Mesendoderm (in vitro differentiated cells): ENCODE measurements around the gene DNASE1L1.

Experiments
- DNase-seq: peaks from one replicate; pipeline ENCODE4 v3.0.0; 2013
- H2AK5ac ChIP-seq: 2 replicates; pipeline ENCODE4 v1.6.1; 2013; ENCODE audit warnings: low read length, inconsistent platforms
- H2BK120ac ChIP-seq: 2 replicates; pipeline ENCODE4 v1.6.1; 2013; ENCODE audit warnings: low read depth, mild to moderate bottlenecking, low read length, moderate library complexity, mixed read lengths
- H2BK15ac ChIP-seq: replicated peaks from 2 replicates; pipeline ENCODE4 v1.6.1; 2013; ENCODE audit warnings: low read depth, mild to moderate bottlenecking, moderate library complexity
- H2BK5ac ChIP-seq: 2 replicates; pipeline ENCODE4 v1.6.1; 2013; ENCODE audit warnings: low read length, inconsistent platforms
- H3K18ac ChIP-seq: 2 replicates; pipeline ENCODE4 v1.6.1; 2013; ENCODE audit warnings: mild to moderate bottlenecking, low read length, mixed read lengths
- H3K23ac ChIP-seq: one replicate; pipeline ENCODE4 v1.6.1; 2013; ENCODE audit warnings: low read length
- H3K27ac ChIP-seq: 2 replicates; pipeline ENCODE4 v1.5.1; 2013; ENCODE audit warnings: low read depth, mild to moderate bottlenecking, inconsistent platforms, low read length, moderate library complexity
- H3K27me3 ChIP-seq: 2 replicates; pipeline ENCODE4 v1.6.1; 2013; ENCODE audit warnings: low read length, control low read depth, mild to moderate bottlenecking, inconsistent platforms; ENCODE audit not compliant: insufficient read depth, poor library complexity
- H3K36me3 ChIP-seq: 2 replicates; pipeline ENCODE4 v1.6.1; 2013; ENCODE audit warnings: low read length, inconsistent platforms; ENCODE audit not compliant: control insufficient read depth, insufficient read depth
- H3K4ac ChIP-seq: one replicate; pipeline ENCODE4 v1.6.1; 2013; ENCODE audit warnings: low read depth, mild to moderate bottlenecking, low read length, moderate library complexity
- H3K4me1 ChIP-seq: 2 replicates; pipeline ENCODE4 v1.6.1; 2013; ENCODE audit warnings: low read depth, low read length, inconsistent platforms; ENCODE audit not compliant: control insufficient read depth
- H3K4me2 ChIP-seq: 2 replicates; pipeline ENCODE4 v1.6.1; 2013; ENCODE audit warnings: low read length
- H3K4me3 ChIP-seq: 2 replicates; pipeline ENCODE4 v1.5.1; 2013; ENCODE audit warnings: mild to moderate bottlenecking, low read length
- H3K56ac ChIP-seq: one replicate; pipeline ENCODE4 v1.6.1; 2013; ENCODE audit warnings: low read length
- H3K79me1 ChIP-seq: 2 replicates; pipeline ENCODE4 v1.6.1; 2013; ENCODE audit warnings: low read length, inconsistent platforms
- H3K79me2 ChIP-seq: 2 replicates; pipeline ENCODE4 v1.6.1; 2013; ENCODE audit warnings: mild to moderate bottlenecking, low read length; ENCODE audit not compliant: control insufficient read depth, insufficient read depth
- H3K9ac ChIP-seq: 2 replicates; pipeline ENCODE4 v1.6.1; 2013; ENCODE audit warnings: low read length, inconsistent platforms
- H4K5ac ChIP-seq: one replicate; pipeline ENCODE4 v1.6.1; 2013; ENCODE audit warnings: low read length
- H4K8ac ChIP-seq: one replicate; pipeline ENCODE4 v1.6.1; 2013; ENCODE audit warnings: low read depth, mild to moderate bottlenecking, control low read depth, low read length, moderate library complexity
- WGBS: extraction: QIAGEN DNeasy Blood & Tissue Kit; methylation state at CpG from one replicate; pipeline ENCODE4 v1.1.7; 2013; ENCODE audit warnings: low lambda C conversion rate, missing lambda C conversion rate; ENCODE audit not compliant: insufficient coverage; ENCODE audit errors: extremely low coverage; 5-methylcytosine and 5-hydroxymethylcytosine counted together

The DNASE1L1 gene

GRCh38 chrX:154367474-154368308, 41.4 kb downstream of the DNASE1L1 start:
- Histone ChIP-seq H3K4me3 (no peak overlapping the region), H2BK5ac (no peak overlapping the region), H2BK120ac (no peak overlapping the region), H3K27me3 (no peaks in the 10 kb centered on the region), H2BK15ac (no peak overlapping the region), H3K27ac (no peak overlapping the region), H3K79me1 (peaks cover 2% of the 10 kb centered on the region), H3K4ac (no peak overlapping the region), H3K56ac (peak overlapping the region; percentile 60), H4K5ac (no peak overlapping the region), H3K9ac (peak overlapping the region; percentile 92), H3K36me3 (peaks cover 16% of the 10 kb centered on the region), H4K8ac (no peak overlapping the region), H3K79me2 (peaks cover 47% of the 10 kb centered on the region), H3K4me1 (no peaks in the 10 kb centered on the region), H3K23ac (no peak overlapping the region), H3K18ac (no peak overlapping the region), H2AK5ac (no peak overlapping the region), H3K4me2 (no peak overlapping the region)
- no CpG with 5 or more reads among the region's 31 CpGs for WGBS
- DNase-seq, result no peak

GRCh38 chrX:154366666-154367055, 42.4 kb downstream of the DNASE1L1 start:
- no peak overlapping the region for H4K8ac ChIP-seq
- H2AK5ac ChIP-seq, result no peak overlapping the region
- no peak overlapping the region for H3K56ac ChIP-seq
- WGBS, result no CpG with 5 or more reads among the region's 11 CpGs
- no peak overlapping the region for H3K4ac ChIP-seq
- no peak overlapping the region for H2BK5ac ChIP-seq
- no peaks in the 10 kb centered on the region for H3K27me3 ChIP-seq
- H3K27ac ChIP-seq, result no peak overlapping the region
- no peak overlapping the region for H3K18ac ChIP-seq
- no peak overlapping the region for H3K23ac ChIP-seq
- H3K79me1 ChIP-seq, result peaks cover 4% of the 10 kb centered on the region
- H2BK120ac ChIP-seq, result no peak overlapping the region
- no peak overlapping the region for H3K4me2 ChIP-seq
- no peaks in the 10 kb centered on the region for H3K4me1 ChIP-seq
- peaks cover 47% of the 10 kb centered on the region for H3K79me2 ChIP-seq
- no peak overlapping the region for H3K9ac ChIP-seq
- no peak overlapping the region for H3K4me3 ChIP-seq
- DNase-seq, result no peak
- no peak overlapping the region for H4K5ac ChIP-seq
- no peak overlapping the region for H2BK15ac ChIP-seq
- H3K36me3 ChIP-seq, result peaks cover 23% of the 10 kb centered on the region

GRCh38 chrX:154365997-154366665, 42.9 kb downstream of the DNASE1L1 start:
- Histone ChIP-seq H3K4ac (no peak overlapping the region), H3K9ac (no peak overlapping the region), H3K27ac (no peak overlapping the region), H3K4me3 (no peak overlapping the region), H3K4me2 (no peak overlapping the region), H3K79me2 (peaks cover 47% of the 10 kb centered on the region), H3K27me3 (no peaks in the 10 kb centered on the region), H3K18ac (no peak overlapping the region), H4K5ac (no peak overlapping the region), H3K56ac (no peak overlapping the region), H2BK15ac (no peak overlapping the region), H3K79me1 (peaks cover 4% of the 10 kb centered on the region), H3K36me3 (peaks cover 28% of the 10 kb centered on the region), H3K23ac (no peak overlapping the region), H3K4me1 (no peaks in the 10 kb centered on the region), H4K8ac (no peak overlapping the region), H2AK5ac (no peak overlapping the region), H2BK120ac (no peak overlapping the region), H2BK5ac (no peak overlapping the region)
- no CpG with 5 or more reads among the region's 32 CpGs for WGBS
- no peak for DNase-seq

GRCh38 chrX:154365052-154365600, 43.9 kb downstream of the DNASE1L1 start:
- no peak overlapping the region for H3K4me2 ChIP-seq
- no peak overlapping the region for H3K23ac ChIP-seq
- H2BK120ac ChIP-seq, result no peak overlapping the region
- H3K9ac ChIP-seq, result no peak overlapping the region
- no peak overlapping the region for H4K5ac ChIP-seq
- no peaks in the 10 kb centered on the region for H3K4me1 ChIP-seq
- H3K4me3 ChIP-seq, result no peak overlapping the region
- no peak overlapping the region for H3K27ac ChIP-seq
- no peak overlapping the region for H2BK5ac ChIP-seq
- no peak overlapping the region for H3K4ac ChIP-seq
- H2BK15ac ChIP-seq, result no peak overlapping the region
- no peaks in the 10 kb centered on the region for H3K27me3 ChIP-seq
- no peak overlapping the region for H4K8ac ChIP-seq
- no peak overlapping the region for H3K56ac ChIP-seq
- DNase-seq, result no peak
- no peak overlapping the region for H3K18ac ChIP-seq
- peaks cover 4% of the 10 kb centered on the region for H3K79me1 ChIP-seq
- no peak overlapping the region for H2AK5ac ChIP-seq
- H3K79me2 ChIP-seq, result peaks cover 38% of the 10 kb centered on the region
- WGBS, result no CpG with 5 or more reads among the region's 20 CpGs
- peaks cover 28% of the 10 kb centered on the region for H3K36me3 ChIP-seq

GRCh38 chrX:154363706-154364439, 45.2 kb downstream of the DNASE1L1 start:
- no peak overlapping the region for H4K8ac ChIP-seq
- H3K4me2 ChIP-seq, result no peak overlapping the region
- no peak for DNase-seq
- H3K9ac ChIP-seq, result no peak overlapping the region
- H2BK5ac ChIP-seq, result no peak overlapping the region
- peaks cover 4% of the 10 kb centered on the region for H3K79me1 ChIP-seq
- H2BK120ac ChIP-seq, result no peak overlapping the region
- H3K4ac ChIP-seq, result no peak overlapping the region
- no peak overlapping the region for H3K56ac ChIP-seq
- no peak overlapping the region for H3K23ac ChIP-seq
- no peak overlapping the region for H4K5ac ChIP-seq
- H2BK15ac ChIP-seq, result no peak overlapping the region
- no peak overlapping the region for H3K18ac ChIP-seq
- no CpG with 5 or more reads among the region's 20 CpGs for WGBS
- H3K36me3 ChIP-seq, result peaks cover 37% of the 10 kb centered on the region
- H2AK5ac ChIP-seq, result no peak overlapping the region
- no peaks in the 10 kb centered on the region for H3K4me1 ChIP-seq
- H3K27ac ChIP-seq, result no peak overlapping the region
- H3K79me2 ChIP-seq, result peaks cover 29% of the 10 kb centered on the region
- no peak overlapping the region for H3K4me3 ChIP-seq
- no peaks in the 10 kb centered on the region for H3K27me3 ChIP-seq
